ENCODE measurements around the gene TDRD3. TPM values are rescaled to one million over a fixed set of nuclear protein-coding genes. Genes with fewer than 3 reads are reported as not detected.
A peak's percentile ranks its signal among the peaks of the same experiment; 100 is the strongest.

TDRD3 gene
- total and polyA plus RNA-seq, 4 donors, result 3.6 to 15.8 (median 6.2) TPM

- WGBS, result under 1% methylated on average over 49 of the region's 49 CpGs
- H3K36me3 ChIP-seq (ENCODE audit: control insufficient read depth in 4 of 4, insufficient read depth in 3 of 4, low read depth in 1 of 4, low read length in 3 of 4), result no peaks in the 10 kb centered on the region
- peak overlapping the region; percentile 89 to 98 (median 97) for H3K4me3 ChIP-seq (ENCODE audit: low read depth in 1 of 3, low read length in 3 of 3)
- H3K9ac ChIP-seq (ENCODE audit: low read depth in 1 of 2, low read length in 2 of 2), result peak overlapping the region; percentile 74 to 91
- TF ChIP-seq ATF3 (IDR thresholded peaks at IDR 0.05), result no peak
- no peak for TF ChIP-seq CTCF (IDR thresholded peaks at IDR 0.05; ENCODE audit: low read depth, low read length, missing input control)
- peak; percentile 82 for TF ChIP-seq NR2F2 (IDR thresholded peaks at IDR 0.05)
- peak; percentile 88 for TF ChIP-seq REST (IDR thresholded peaks at IDR 0.05)
- no peak for TF ChIP-seq GABPA (IDR thresholded peaks at IDR 0.05 in 1 of 2, conservative IDR thresholded peaks at IDR 0.05 in 1 of 2)
- peak; percentile 64 for TF ChIP-seq SP1 (IDR thresholded peaks at IDR 0.05)
- peak; percentile 28 for TF ChIP-seq MAX (IDR thresholded peaks at IDR 0.05)
- TF ChIP-seq HNF4A (conservative IDR thresholded peaks at IDR 0.05), result peak; percentile 29 to 46
- peak in 1 of 2 donors; percentile 22 for TF ChIP-seq EGR1 (IDR thresholded peaks at IDR 0.05; ENCODE audit: low read depth in 2 of 2)
- no peak for TF ChIP-seq FOXA2 (IDR thresholded peaks at IDR 0.05)
- peak; percentile 40 for TF ChIP-seq ZBTB33 (IDR thresholded peaks at IDR 0.05)
- TF ChIP-seq HNF4G (IDR thresholded peaks at IDR 0.05), result no peak
- TF ChIP-seq FOXA1 (IDR thresholded peaks at IDR 0.05), result no peak
- no peak for TF ChIP-seq TAF1 (conservative IDR thresholded peaks at IDR 0.05)
- TF ChIP-seq JUND (IDR thresholded peaks at IDR 0.05), result peak in 1 of 2 donors; percentile 33
- TF ChIP-seq RAD21 (IDR thresholded peaks at IDR 0.05), result no peak
- peak; percentile 81 for TF ChIP-seq YY1 (IDR thresholded peaks at IDR 0.05)
- TF ChIP-seq RXRA (IDR thresholded peaks at IDR 0.05), result peak; percentile 73 to 93
- H3K27ac ChIP-seq (ENCODE audit: low read depth in 1 of 2, low read length in 2 of 2), result peak overlapping the region; percentile 92 to 95
- H3K27me3 ChIP-seq (ENCODE audit: control insufficient read depth in 4 of 4, insufficient read depth in 4 of 4, low read length in 3 of 4), result no peaks in the 10 kb centered on the region
- H3K4me1 ChIP-seq (ENCODE audit: control insufficient read depth in 4 of 4, insufficient read depth in 4 of 4, low read length in 3 of 4), result peaks cover 2 to 18% (median 12%) of the 10 kb centered on the region in 4 donors
- peak; percentile 86 for DNase-seq (ENCODE audit: low spot score)
- no peaks in the 10 kb centered on the region for H3K9me3 ChIP-seq (ENCODE audit: control insufficient read depth in 4 of 4, low read length in 3 of 4)
Measured at GRCh38 chr13:60395971-60396782, 843 bp upstream of the TDRD3 start.

All from liver (tissue), 9 donors.